OCI-M2 (cell line): ENCODE measurements around the gene GTF2A1.

Source experiments
- DNase-seq: peaks from one replicate; lab custom pipeline; 2025; ENCODE audit not compliant: unreplicated experiment; lab: John Stamatoyannopoulos, UW

GTF2A1 gene

DNA sequence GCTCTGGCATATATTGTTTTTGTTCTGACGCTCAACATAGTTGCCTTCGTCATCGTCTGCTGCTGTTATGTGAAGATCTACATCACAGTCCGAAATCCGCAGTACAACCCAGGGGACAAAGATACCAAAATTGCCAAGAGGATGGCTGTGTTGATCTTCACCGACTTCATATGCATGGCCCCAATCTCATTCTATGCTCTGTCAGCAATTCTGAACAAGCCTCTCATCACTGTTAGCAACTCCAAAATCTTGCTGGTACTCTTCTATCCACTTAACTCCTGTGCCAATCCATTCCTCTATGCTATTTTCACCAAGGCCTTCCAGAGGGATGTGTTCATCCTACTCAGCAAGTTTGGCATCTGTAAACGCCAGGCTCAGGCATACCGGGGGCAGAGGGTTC lies 77.0 kb downstream of the GTF2A1 start:
- DNase-seq, result no peak

DNA sequence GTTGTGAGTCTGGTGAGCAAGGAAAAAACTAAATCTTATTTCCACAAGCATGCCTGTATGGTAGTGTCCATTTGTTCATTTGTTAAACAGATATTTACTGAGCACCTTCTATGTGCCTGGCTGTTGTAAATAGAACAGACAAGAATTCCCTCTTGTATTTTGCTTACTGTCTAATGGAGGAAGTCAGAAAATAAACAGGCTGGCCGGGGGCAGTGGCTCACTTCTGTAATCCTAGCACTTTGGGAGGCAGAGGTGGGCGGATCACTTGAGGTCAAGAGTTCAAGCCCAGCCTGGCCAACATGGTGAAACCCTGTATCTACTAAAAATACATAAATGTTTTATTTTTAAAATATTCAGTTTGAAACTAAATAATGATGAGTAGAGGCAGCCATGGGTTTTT lies 79.3 kb downstream of the GTF2A1 start:
- no peak for DNase-seq

DNA sequence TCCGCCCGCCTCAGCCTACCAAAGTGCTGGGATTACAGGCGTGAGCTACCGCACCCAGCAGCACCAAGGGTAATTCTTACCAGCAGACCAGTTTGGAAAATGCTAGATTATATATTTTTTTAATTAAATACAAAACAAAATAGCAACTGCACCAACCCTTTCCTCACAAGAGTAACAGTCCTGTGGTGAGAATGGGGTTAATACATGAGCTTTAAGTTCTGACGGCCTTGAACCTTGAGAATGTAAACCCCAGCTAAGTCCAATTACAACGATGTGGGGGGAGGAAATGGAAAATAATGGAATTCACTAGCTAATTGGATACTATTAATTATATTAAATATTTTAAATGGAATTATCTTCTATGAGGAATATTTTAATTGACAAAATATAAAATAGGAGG lies 82.3 kb downstream of the GTF2A1 start:
- no peak for DNase-seq

DNA sequence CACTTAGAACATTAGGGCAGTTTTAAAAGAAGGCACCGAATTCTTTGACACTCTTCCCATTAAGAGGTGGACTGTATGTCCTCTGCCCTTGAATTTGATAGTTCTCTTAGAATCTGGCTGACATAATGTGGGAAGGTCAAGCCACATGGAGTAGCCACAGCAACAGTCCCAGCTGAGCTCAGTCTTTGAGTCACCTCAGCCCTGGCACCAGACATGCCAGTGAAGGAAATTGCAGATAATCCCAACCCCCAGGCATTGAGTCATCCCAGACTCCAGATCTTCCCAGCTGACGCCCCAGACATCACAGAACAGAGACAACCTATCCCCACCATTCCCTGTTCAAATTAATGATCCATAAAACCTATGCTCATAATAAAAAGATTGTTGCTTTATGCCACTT lies 83.4 kb downstream of the GTF2A1 start:
- DNase-seq, result no peak

DNA sequence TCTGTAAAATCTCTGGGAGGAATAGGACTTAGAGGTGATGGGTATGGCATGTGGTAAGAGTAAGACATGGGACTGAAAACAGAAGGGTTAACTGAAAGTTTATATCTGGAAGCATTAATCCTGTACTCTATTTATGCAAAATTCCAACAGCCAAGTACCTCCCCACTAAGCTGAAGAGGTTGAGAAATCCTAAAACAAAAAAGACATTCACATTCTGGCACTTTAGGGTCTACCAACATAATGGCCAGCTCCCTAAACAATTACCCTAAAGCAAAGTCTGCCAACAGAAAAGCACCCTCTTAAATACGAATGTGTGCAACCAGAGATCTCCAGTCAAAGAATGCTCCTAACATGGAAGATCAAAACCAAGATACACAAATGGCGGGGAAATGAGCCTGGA lies 87.4 kb downstream of the GTF2A1 start:
- DNase-seq, result no peak

DNA sequence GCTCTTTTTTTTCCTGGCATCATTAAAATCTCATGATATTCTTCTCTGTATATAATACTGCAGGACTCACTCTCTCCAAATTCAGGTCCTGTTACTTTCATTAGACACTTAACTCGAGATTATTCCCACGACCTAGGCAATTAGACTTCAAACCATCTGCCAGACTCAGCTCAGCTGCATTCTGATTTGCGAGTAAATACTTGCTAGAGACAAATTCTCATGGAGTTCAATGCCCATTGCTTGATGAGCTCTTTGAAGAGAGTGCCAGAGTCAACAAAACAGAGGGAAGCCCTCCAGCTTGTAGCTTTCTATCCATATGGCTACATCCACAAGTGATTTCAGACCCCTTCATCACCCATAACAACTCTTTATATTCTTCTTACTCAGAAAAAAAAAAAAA lies 88.3 kb downstream of the GTF2A1 start:
- no peak for DNase-seq

DNA sequence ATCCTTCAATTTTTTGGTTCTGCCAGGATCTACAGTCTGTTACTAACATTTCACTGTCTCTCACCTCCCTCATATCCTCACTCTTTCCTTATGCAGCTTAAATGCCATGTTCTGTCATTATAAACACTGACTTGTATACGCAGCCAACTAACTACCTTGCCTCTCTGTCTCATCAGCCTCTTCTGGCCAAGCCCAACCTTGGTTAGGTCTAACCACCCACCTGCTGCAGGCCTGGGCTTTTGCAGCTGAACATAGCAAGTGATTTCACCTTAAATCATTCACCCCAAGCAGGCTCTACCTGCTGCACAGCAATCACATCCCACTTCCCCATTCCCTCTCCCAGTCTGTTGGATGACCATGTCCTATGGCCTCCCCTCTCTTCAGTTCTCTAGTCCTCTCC lies 91.5 kb downstream of the GTF2A1 start:
- no peak for DNase-seq

DNA sequence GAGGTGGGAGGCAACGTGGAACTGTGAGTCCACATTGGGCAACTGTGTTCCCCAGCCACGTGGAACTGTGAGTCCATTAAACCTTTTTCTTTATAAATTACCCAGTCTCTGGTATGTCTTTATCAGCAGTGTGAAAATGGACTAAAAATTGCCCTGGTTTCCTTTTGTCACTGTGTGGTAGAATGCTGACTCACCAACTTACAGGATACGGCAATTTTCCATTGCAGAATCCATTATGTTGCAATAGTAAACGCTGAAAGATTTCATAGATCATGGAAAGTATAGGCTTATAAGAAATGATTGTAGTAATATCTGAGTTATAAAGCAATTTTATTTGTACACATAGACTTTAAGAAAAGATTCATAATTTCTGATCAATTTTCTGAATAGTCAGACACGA lies 93.0 kb downstream of the GTF2A1 start:
- no peak for DNase-seq

DNA sequence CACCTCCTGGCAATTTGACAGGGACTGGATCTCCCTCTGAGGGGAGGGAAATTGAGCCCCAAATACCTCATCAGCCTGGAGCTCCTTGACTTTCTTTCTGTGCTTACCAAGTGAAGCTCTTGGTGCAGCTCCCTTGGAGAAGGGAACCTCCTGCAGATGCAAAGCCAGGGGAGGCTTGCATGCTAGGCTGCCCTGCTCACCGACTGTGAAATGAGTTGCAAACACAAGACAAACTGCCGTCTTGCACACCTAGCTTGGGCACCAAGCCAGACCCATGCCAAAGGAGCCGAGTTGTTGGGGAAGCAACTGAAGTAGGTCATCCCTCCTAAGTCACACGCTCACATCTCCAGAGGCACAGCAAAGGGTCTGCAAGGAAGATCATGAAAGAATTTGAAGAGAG lies 95.2 kb downstream of the GTF2A1 start:
- no peak for DNase-seq
